ENCODE measurements around the gene SYT9. TPM values are rescaled to one million over a fixed set of nuclear protein-coding genes. Genes with fewer than 3 reads are reported as not detected.

Gene SYT9
- polyA plus RNA-seq, 3 donors = not detected

- Histone ChIP-seq H2AFZ (ENCODE audit: insufficient read depth, low read depth, low read length, poor library complexity, severe bottlenecking) (no peak overlapping the region), H3K4me2 (replicated peaks; ENCODE audit: extremely low read depth, low read length, poor library complexity, severe bottlenecking) (no peak overlapping the region), H3K4me1 (ENCODE audit: control insufficient read depth in 1 of 2, insufficient read depth in 2 of 2, low read length in 2 of 2) (no peaks in the 10 kb centered on the region), H3K9me3 (replicated peaks in 1 of 2; ENCODE audit: control insufficient read depth in 1 of 2, insufficient read depth in 1 of 2, low read length in 2 of 2) (no peaks in the 10 kb centered on the region), H3K4me3 (replicated peaks in 1 of 3; ENCODE audit: low read depth in 2 of 3, low read length in 3 of 3) (no peak overlapping the region), H4K20me1 (ENCODE audit: insufficient read depth, low read length) (no peaks in the 10 kb centered on the region), H3K27ac (ENCODE audit: low read depth in 1 of 2, low read length in 2 of 2) (no peak overlapping the region), H3K79me2 (ENCODE audit: insufficient read depth, low read length) (no peaks in the 10 kb centered on the region), H3K36me3 (replicated peaks in 1 of 2; ENCODE audit: control insufficient read depth in 1 of 2, insufficient read depth in 2 of 2, low read length in 2 of 2) (no peaks in the 10 kb centered on the region), H3K27me3 (ENCODE audit: control insufficient read depth in 2 of 2, insufficient read depth in 2 of 2, low read length in 2 of 2) (peaks cover 10 to 14% of the 10 kb centered on the region in 2 donors), H3K9ac (ENCODE audit: insufficient read depth, low read length, poor library complexity, severe bottlenecking) (no peak overlapping the region)
- Mint-ChIP-seq H3K27ac (no peak overlapping the region), H3K4me1 (no peaks in the 10 kb centered on the region), H3K36me3 (no peaks in the 10 kb centered on the region), H3K27me3 (ENCODE audit: low read depth in 3 of 3) (peaks cover 12 to 16% (median 12%) of the 10 kb centered on the region in 3 donors), H3K4me3 (no peak overlapping the region), H3K9me3 (peaks cover 0 to 3% (median 0%) of the 10 kb centered on the region in 7 donors)
- TF ChIP-seq CTCF (IDR thresholded peaks at IDR 0.05) = no peak
- intact Hi-C loops (cut with micrococcal nuclease) = no loop called here
- no peak for DNase-seq
- WGBS (ENCODE audit: insufficient coverage) = no CpG with 5 or more reads among the region's 3 CpGs
Measured at GRCh38 chr11:7245341-7245740, 6.4 kb upstream of the SYT9 start.

- Histone ChIP-seq H3K36me3 (replicated peaks in 1 of 2; ENCODE audit: control insufficient read depth in 1 of 2, insufficient read depth in 2 of 2, low read length in 2 of 2) (no peaks in the 10 kb centered on the region), H3K4me2 (replicated peaks; ENCODE audit: extremely low read depth, low read length, poor library complexity, severe bottlenecking) (no peak overlapping the region), H2AFZ (ENCODE audit: insufficient read depth, low read depth, low read length, poor library complexity, severe bottlenecking) (no peak overlapping the region), H3K79me2 (ENCODE audit: insufficient read depth, low read length) (no peaks in the 10 kb centered on the region), H3K27ac (ENCODE audit: low read depth in 1 of 2, low read length in 2 of 2) (no peak overlapping the region), H3K4me3 (replicated peaks in 1 of 3; ENCODE audit: low read depth in 2 of 3, low read length in 3 of 3) (no peak overlapping the region), H3K4me1 (ENCODE audit: control insufficient read depth in 1 of 2, insufficient read depth in 2 of 2, low read length in 2 of 2) (no peaks in the 10 kb centered on the region), H4K20me1 (ENCODE audit: insufficient read depth, low read length) (no peaks in the 10 kb centered on the region), H3K27me3 (ENCODE audit: control insufficient read depth in 2 of 2, insufficient read depth in 2 of 2, low read length in 2 of 2) (peaks cover 17 to 22% of the 10 kb centered on the region in 2 donors), H3K9me3 (replicated peaks in 1 of 2; ENCODE audit: control insufficient read depth in 1 of 2, insufficient read depth in 1 of 2, low read length in 2 of 2) (no peaks in the 10 kb centered on the region), H3K9ac (ENCODE audit: insufficient read depth, low read length, poor library complexity, severe bottlenecking) (no peak overlapping the region)
- H3K4me1 Mint-ChIP-seq = no peaks in the 10 kb centered on the region
- peaks cover 20 to 25% (median 21%) of the 10 kb centered on the region in 3 donors for H3K27me3 Mint-ChIP-seq (ENCODE audit: low read depth in 3 of 3)
- H3K27ac Mint-ChIP-seq = no peak overlapping the region
- peaks cover 0 to 4% (median 2%) of the 10 kb centered on the region in 7 donors for H3K9me3 Mint-ChIP-seq
- H3K36me3 Mint-ChIP-seq = no peaks in the 10 kb centered on the region
- intact Hi-C loops (cut with micrococcal nuclease) = no loop called here
- no peak overlapping the region for H3K4me3 Mint-ChIP-seq
- no CpG with 5 or more reads among the region's 1 CpG for WGBS (ENCODE audit: insufficient coverage)
- DNase-seq = no peak
- TF ChIP-seq CTCF (IDR thresholded peaks at IDR 0.05) = no peak
Measured at GRCh38 chr11:7246179-7246578, 5.5 kb upstream of the SYT9 start.
